Neural cell (in vitro differentiated cells): ENCODE results near the gene MGLL.

Experiments
- EZH2 ChIP-seq: fragments of 200-600, 300-800 bp; shearing (Covaris generic), sonication (generic); IDR thresholded peaks from 2 replicates; pipeline ENCODE4 v1.6.1; 2014; ENCODE audit warnings: antibody characterized with exemption, low read length, borderline replicate concordance, mild to moderate bottlenecking; ENCODE audit not compliant: insufficient read depth, poor library complexity, severe bottlenecking
- RAD21 ChIP-seq: fragments of 450-650 bp; conservative IDR thresholded peaks from 2 replicates; pipeline ENCODE4 v1.6.1; 2014; ENCODE audit warnings: antibody characterized with exemption, mild to moderate bottlenecking, moderate library complexity

- no peak for TF ChIP-seq EZH2
- TF ChIP-seq RAD21, result no peak
Observed at GRCh38 chr3:127670229-127670559, 152.1 kb downstream of the MGLL start.
